B cell (primary cell): ENCODE results near the gene AEBP1.

Experiments used
- EZH2 ChIP-seq: IDR thresholded peaks from 2 replicates; pipeline ENCODE4 v1.6.1; 2012; ENCODE audit warnings: borderline replicate concordance, low read depth, mild to moderate bottlenecking, moderate library complexity, low read length; ENCODE audit not compliant: insufficient read depth, poor library complexity, severe bottlenecking
- TF ChIP-seq, protein P1 (sequence below): fragments of 200-600 bp; IDR thresholded peaks from one replicate; pipeline ENCODE4 v1.8.0; 2022; ENCODE audit warnings: antibody characterized with exemption, mild to moderate bottlenecking

DNA sequence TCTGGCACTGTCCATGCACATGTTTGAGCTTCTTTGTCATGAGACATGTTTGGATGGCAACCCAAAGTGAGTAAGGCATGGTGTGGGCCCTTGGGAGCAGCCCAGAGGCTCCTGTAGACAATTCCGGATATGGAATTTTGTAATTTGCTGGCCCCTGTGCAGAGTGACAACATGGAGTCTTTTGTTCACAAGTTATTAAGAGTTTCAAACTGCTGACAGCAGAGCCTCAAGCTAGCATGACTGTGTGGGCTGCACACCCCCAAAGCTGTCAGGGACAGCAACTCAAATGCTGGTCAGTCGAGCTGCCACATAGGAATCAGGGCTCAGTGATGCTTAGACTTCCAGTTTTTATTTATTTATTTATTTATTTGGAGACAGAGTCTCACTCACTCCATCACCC is 44.0 kb downstream of the AEBP1 start:
- TF ChIP-seq, protein P1, sequence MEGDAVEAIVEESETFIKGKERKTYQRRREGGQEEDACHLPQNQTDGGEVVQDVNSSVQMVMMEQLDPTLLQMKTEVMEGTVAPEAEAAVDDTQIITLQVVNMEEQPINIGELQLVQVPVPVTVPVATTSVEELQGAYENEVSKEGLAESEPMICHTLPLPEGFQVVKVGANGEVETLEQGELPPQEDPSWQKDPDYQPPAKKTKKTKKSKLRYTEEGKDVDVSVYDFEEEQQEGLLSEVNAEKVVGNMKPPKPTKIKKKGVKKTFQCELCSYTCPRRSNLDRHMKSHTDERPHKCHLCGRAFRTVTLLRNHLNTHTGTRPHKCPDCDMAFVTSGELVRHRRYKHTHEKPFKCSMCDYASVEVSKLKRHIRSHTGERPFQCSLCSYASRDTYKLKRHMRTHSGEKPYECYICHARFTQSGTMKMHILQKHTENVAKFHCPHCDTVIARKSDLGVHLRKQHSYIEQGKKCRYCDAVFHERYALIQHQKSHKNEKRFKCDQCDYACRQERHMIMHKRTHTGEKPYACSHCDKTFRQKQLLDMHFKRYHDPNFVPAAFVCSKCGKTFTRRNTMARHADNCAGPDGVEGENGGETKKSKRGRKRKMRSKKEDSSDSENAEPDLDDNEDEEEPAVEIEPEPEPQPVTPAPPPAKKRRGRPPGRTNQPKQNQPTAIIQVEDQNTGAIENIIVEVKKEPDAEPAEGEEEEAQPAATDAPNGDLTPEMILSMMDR: no peak
- TF ChIP-seq EZH2: no peak
